IMR-90 (cell line): ENCODE results near the gene PTPRK. TPM values are rescaled to one million over a fixed set of nuclear protein-coding genes. Genes with fewer than 3 reads are reported as not detected.
A peak's percentile ranks its signal among the peaks of the same experiment; 100 is the strongest.

Experiments used
- ATAC-seq: fragments of 200-7000 bp; cut with Tn5 transposase; 2 replicates; pipeline ENCODE4 v1.9.1; 2020; ENCODE audit warnings: low read depth, mild to moderate bottlenecking, moderate library complexity
- BruUV-seq: library from RNA; stranded (reverse); fragments of 400-500 nt; replicated peaks from 2 replicates; lab custom pipeline; 2021; lab: Mats Ljungman, UMichigan
- CTCF ChIA-PET: fragments of 300-600 bp; formaldehyde crosslinking; extraction: SDS; loops from one replicate; lab custom pipeline; 2021; ENCODE audit warnings: antibody characterized with exemption; lab: Yijun Ruan, JAX
- POLR2A ChIA-PET: fragments of 300-600 bp; sonication (Branson Sonifier 250); formaldehyde crosslinking; loops from one replicate; lab custom pipeline; 2022; ENCODE audit warnings: antibody characterized with exemption; ENCODE audit not compliant: unreplicated experiment; lab: Charles Lee
- DNase-seq: peaks from one replicate; pipeline ENCODE4 v3.0.0; 2013
- H2AFZ ChIP-seq: replicated peaks from 2 replicates; pipeline ENCODE3; 2013; ENCODE audit warnings: low read length, mild to moderate bottlenecking; ENCODE audit not compliant: poor library complexity
- H2AK5ac ChIP-seq: 2 replicates; pipeline ENCODE4 v1.6.1; 2013; ENCODE audit warnings: low read depth, low read length, inconsistent platforms
- H2AK9ac ChIP-seq: replicated peaks from 2 replicates; pipeline ENCODE3; 2013; ENCODE audit warnings: mild to moderate bottlenecking, low read depth, low read length, moderate library complexity; ENCODE audit not compliant: poor library complexity
- H2BK120ac ChIP-seq: 2 replicates; pipeline ENCODE4 v1.6.1; 2013; ENCODE audit warnings: low read depth, low read length, inconsistent platforms
- H2BK15ac ChIP-seq: 3 replicates; pipeline ENCODE4 v1.6.1; 2013; ENCODE audit warnings: low read depth, low read length, inconsistent platforms
- H2BK20ac ChIP-seq: 2 replicates; pipeline ENCODE4 v1.6.1; 2013; ENCODE audit warnings: low read depth, mild to moderate bottlenecking, inconsistent platforms, low read length, moderate library complexity
- H2BK5ac ChIP-seq: 2 replicates; pipeline ENCODE4 v1.6.1; 2013; ENCODE audit warnings: mild to moderate bottlenecking, low read depth, low read length, inconsistent platforms; ENCODE audit not compliant: poor library complexity, severe bottlenecking
- H3K14ac ChIP-seq: replicated peaks from 2 replicates; pipeline ENCODE4 v1.6.1; 2013; ENCODE audit warnings: low read depth, low read length, inconsistent platforms
- H3K18ac ChIP-seq: 2 replicates; pipeline ENCODE4 v1.6.1; 2013; ENCODE audit warnings: low read depth, low read length, control low read depth
- H3K23ac ChIP-seq: 2 replicates; pipeline ENCODE4 v1.6.1; 2013; ENCODE audit warnings: low read depth, low read length, inconsistent platforms
- H3K27ac ChIP-seq: 2 replicates; pipeline ENCODE4 v1.5.1; 2013; ENCODE audit warnings: mild to moderate bottlenecking, control low read depth, low read length; ENCODE audit not compliant: insufficient read depth
- H3K27me3 ChIP-seq: 2 replicates; pipeline ENCODE4 v1.6.1; 2013; ENCODE audit warnings: low read length; ENCODE audit not compliant: control insufficient read depth, insufficient read depth
- H3K36me3 ChIP-seq: 2 replicates; pipeline ENCODE4 v1.6.1; 2013; ENCODE audit warnings: low read length, mixed read lengths; ENCODE audit not compliant: control insufficient read depth, insufficient read depth
- H3K4ac ChIP-seq: 2 replicates; pipeline ENCODE4 v1.6.1; 2013; ENCODE audit warnings: low read depth, low read length, inconsistent platforms
- H3K4me1 ChIP-seq: 2 replicates; pipeline ENCODE4 v1.6.1; 2013; ENCODE audit warnings: low read length, mixed read lengths; ENCODE audit not compliant: control insufficient read depth, insufficient read depth
- H3K4me2 ChIP-seq: 2 replicates; pipeline ENCODE4 v1.6.1; 2013; ENCODE audit warnings: low read depth, mild to moderate bottlenecking, control low read depth, low read length, moderate library complexity
- H3K4me3 ChIP-seq: 2 replicates; pipeline ENCODE4 v1.5.1; 2013; ENCODE audit warnings: low read depth, mild to moderate bottlenecking, control low read depth, low read length, moderate library complexity; ENCODE audit not compliant: insufficient read depth
- H3K56ac ChIP-seq: 2 replicates; pipeline ENCODE4 v1.6.1; 2013; ENCODE audit warnings: low read length, inconsistent platforms; ENCODE audit not compliant: insufficient read depth; ENCODE audit errors: extremely low read depth
- H3K79me1 ChIP-seq, 2 experiments: 2 replicates each; pipeline ENCODE4 v1.6.1; 2013; ENCODE audit warnings: low read length in 2 of 2, inconsistent platforms in 1 of 2, low read depth in 1 of 2
- H3K9ac ChIP-seq: 2 replicates; pipeline ENCODE4 v1.6.1; 2013; ENCODE audit warnings: low read depth, low read length, control low read depth
- H3K9me1 ChIP-seq: 2 replicates; pipeline ENCODE4 v1.6.1; 2013; ENCODE audit warnings: low read length, inconsistent platforms; ENCODE audit not compliant: insufficient read depth
- H3K9me3 ChIP-seq: 2 replicates; pipeline ENCODE4 v1.6.1; 2013; ENCODE audit warnings: low read length; ENCODE audit not compliant: control insufficient read depth, insufficient read depth
- H4K20me1 ChIP-seq: 2 replicates; pipeline ENCODE4 v1.6.1; 2013; ENCODE audit warnings: low read length, inconsistent platforms; ENCODE audit not compliant: insufficient read depth
- H4K5ac ChIP-seq: 2 replicates; pipeline ENCODE4 v1.6.1; 2013; ENCODE audit warnings: mild to moderate bottlenecking, low read depth, low read length, control low read depth
- H4K8ac ChIP-seq, 2 experiments: 2 replicates each; pipeline ENCODE4 v1.6.1; 2013; ENCODE audit warnings: low read depth in 2 of 2, low read length in 2 of 2, control low read depth in 1 of 2, inconsistent platforms in 1 of 2
- H4K91ac ChIP-seq: 2 replicates; pipeline ENCODE4 v1.6.1; 2013; ENCODE audit warnings: low read depth, low read length, inconsistent platforms; ENCODE audit not compliant: insufficient read depth
- BHLHE40 ChIP-seq: fragments of 150-350 bp; IDR thresholded peaks from 2 replicates; pipeline ENCODE4 v1.6.1; 2016; ENCODE audit warnings: mild to moderate bottlenecking, low read depth, low read length
- CEBPB ChIP-seq: IDR thresholded peaks from 2 replicates; pipeline ENCODE4 v1.6.1; 2012; ENCODE audit warnings: low read depth, low read length, improper control_type of control experiment
- CHD1 ChIP-seq: IDR thresholded peaks from 2 replicates; pipeline ENCODE4 v1.6.1; 2012; ENCODE audit warnings: low read depth, low read length, improper control_type of control experiment
- CTCF ChIP-seq: conservative IDR thresholded peaks from 2 replicates; pipeline ENCODE4 v1.5.1; 2012; ENCODE audit warnings: mild to moderate bottlenecking, low read depth, low read length, improper control_type of control experiment
- ELK1 ChIP-seq: fragments of 150-350 bp; IDR thresholded peaks from 2 replicates; pipeline ENCODE4 v1.6.1; 2016; ENCODE audit warnings: low read depth, mild to moderate bottlenecking, low read length, moderate library complexity, borderline replicate concordance
- FOS ChIP-seq: fragments of 150-350 bp; IDR thresholded peaks from 2 replicates; pipeline ENCODE4 v1.6.1; 2016; ENCODE audit warnings: low read depth, low read length
- MAFK ChIP-seq: IDR thresholded peaks from 2 replicates; pipeline ENCODE4 v1.6.1; 2012; ENCODE audit warnings: low read depth, low read length, improper control_type of control experiment
- MAZ ChIP-seq: IDR thresholded peaks from 2 replicates; pipeline ENCODE4 v1.6.1; 2012; ENCODE audit warnings: low read depth, mild to moderate bottlenecking, low read length, improper control_type of control experiment, moderate library complexity, borderline replicate concordance
- MXI1 ChIP-seq: IDR thresholded peaks from 2 replicates; pipeline ENCODE4 v1.6.1; 2012; ENCODE audit warnings: low read depth, mild to moderate bottlenecking, low read length, moderate library complexity, borderline replicate concordance
- NFE2L2 ChIP-seq: fragments of 150-350 bp; IDR thresholded peaks from 2 replicates; pipeline ENCODE4 v1.6.1; 2016; ENCODE audit warnings: low read depth, mild to moderate bottlenecking, low read length
- POLR2A ChIP-seq: IDR thresholded peaks from 2 replicates; pipeline ENCODE4 v1.6.1; 2012; ENCODE audit warnings: mild to moderate bottlenecking, low read depth, low read length
- RAD21 ChIP-seq: IDR thresholded peaks from 2 replicates; pipeline ENCODE4 v1.6.1; 2012; ENCODE audit warnings: low read length, improper control_type of control experiment
- RCOR1 ChIP-seq: IDR thresholded peaks from 2 replicates; pipeline ENCODE4 v1.6.1; 2012; ENCODE audit warnings: mild to moderate bottlenecking, low read length, improper control_type of control experiment; ENCODE audit not compliant: insufficient replicate concordance
- RFX5 ChIP-seq: IDR thresholded peaks from 2 replicates; pipeline ENCODE4 v1.8.0; 2012; ENCODE audit warnings: low read depth, mild to moderate bottlenecking, low read length, moderate library complexity
- SMC3 ChIP-seq: fragments of 150-350 bp; IDR thresholded peaks from 2 replicates; pipeline ENCODE4 v1.6.1; 2016; ENCODE audit warnings: low read depth, mild to moderate bottlenecking, antibody characterized with exemption, low read length, moderate library complexity
- USF2 ChIP-seq: fragments of 150-350 bp; IDR thresholded peaks from 2 replicates; pipeline ENCODE4 v1.6.1; 2017; ENCODE audit warnings: mild to moderate bottlenecking, antibody characterized with exemption, low read length, low read depth
- WGBS, 2 experiments: methylation state at CpG; one replicate each; pipeline versions ENCODE4 v1.1.5 to v1.1.7; 2013; ENCODE audit warnings: missing lambda C conversion rate in 2 of 2; ENCODE audit not compliant: insufficient read length in 1 of 2; ENCODE audit errors: extremely low coverage in 2 of 2; 5-methylcytosine and 5-hydroxymethylcytosine counted together
- dilution Hi-C: fragments of 300-500 bp; cut with HindIII; formaldehyde crosslinking; loops from one replicate; pipeline ENCODE4 v1.14.3; 2018; ENCODE audit warnings: low sequenced_read_pairs; ENCODE audit not compliant: unreplicated experiment
- in situ Hi-C: fragments of 300-500 bp; cut with MboI; formaldehyde crosslinking; loops from 3 replicates; pipeline ENCODE4 v1.14.3; 2019; ENCODE audit warnings: low sequenced_read_pairs, inconsistent platforms, mixed read lengths
- intact Hi-C: fragments of 100-400 bp; cut with micrococcal nuclease; formaldehyde crosslinking; loops from 2 replicates; pipeline ENCODE4 v1.10.0; 2022
- polyA plus RNA-seq, 3 experiments: library from polyadenylated mRNA; depleted of rRNA; stranded (reverse); fragments of >200 nt; gene quantifications; 2 replicates each; pipeline ENCODE4 v1.2.3, GENCODE V29; 2012; ENCODE audit warnings: low replicate concordance in 1 of 3
- total RNA-seq: library from RNA; depleted of rRNA; stranded (reverse); fragments of >200 nt; gene quantifications from 2 replicates; pipeline ENCODE4 v1.2.3, GENCODE V29; 2012

The PTPRK gene
- total and polyA plus RNA-seq, 2 of the 4 experiments (the other 2 are of a cell fraction), result 18.0 to 80.8 TPM

DNA sequence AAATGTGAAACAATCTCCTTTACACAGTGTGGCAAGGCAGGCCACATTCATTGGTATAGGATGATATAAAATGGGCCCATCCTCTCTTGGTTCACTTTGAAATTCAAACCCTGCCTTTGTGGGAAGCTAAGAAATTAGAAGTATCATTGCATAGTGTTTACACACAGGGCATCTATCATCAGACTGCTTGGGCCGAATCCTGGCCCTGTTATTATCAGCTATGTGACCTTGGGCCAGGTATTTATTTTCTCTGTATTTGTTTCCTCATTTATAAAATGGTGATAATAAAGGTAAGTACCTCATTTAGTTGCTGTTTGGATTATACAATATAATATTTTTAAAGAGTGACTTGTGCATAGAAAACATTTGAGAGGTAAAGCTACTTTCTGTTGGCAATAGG, 45.5 kb downstream of the PTPRK start:
- Histone ChIP-seq H4K20me1 (peaks cover 18% of the 10 kb centered on the region; the same call in 1 of the 2 replicates), H3K14ac (0 out of 2 replicates have a peak overlapping the region, but pooled peaks have one; percentile 17), H2BK120ac (no peak overlapping the region), H3K4me3 (no peak overlapping the region), H3K4me2 (no peak overlapping the region; the same call in 1 of the 2 replicates), H2AK5ac (no peak overlapping the region), H3K9me3 (no peaks in the 10 kb centered on the region), H3K9ac (no peak overlapping the region), H2AK9ac (no peak overlapping the region), H3K18ac (no peak overlapping the region), H3K79me1 (peaks cover 21 to 59% of the 10 kb centered on the region in 2 experiments), H3K4ac (no peak overlapping the region), H2BK5ac (no peak overlapping the region), H3K23ac (0 out of 2 replicates have a peak overlapping the region, but pooled peaks have one; percentile 0), H3K56ac (no peak overlapping the region), H4K91ac (no peak overlapping the region), H2BK20ac (no peak overlapping the region), H2AFZ (no peak overlapping the region), H3K27me3 (no peaks in the 10 kb centered on the region), H3K36me3 (no peaks in the 10 kb centered on the region), H2BK15ac (no peak overlapping the region), H4K8ac (no peak overlapping the region), H4K5ac (no peak overlapping the region), H3K4me1 (peaks cover 3% of the 10 kb centered on the region; the same call in 1 of the 2 replicates), H3K9me1 (peaks cover 5% of the 10 kb centered on the region; the same call in 1 of the 2 replicates), H3K27ac (no peak overlapping the region)
- ChIA-PET CTCF (interaction anchor here (0.6 to 0.7 kb wide), 2 partner anchors 342 to 616 kb away, joined by 3 to 4 read pairs; no protein-coding TSS in a partner anchor), POLR2A (no interaction called here)
- no peak for DNase-seq
- no CpG with 5 or more reads among the region's 1 CpG for WGBS, 2 experiments
- intact Hi-C loops, result no loop called here
- TF ChIP-seq ELK1, result no peak
- no peak for TF ChIP-seq NFE2L2
- TF ChIP-seq MAZ, result no peak
- no peak for TF ChIP-seq MAFK
- TF ChIP-seq POLR2A, result no peak
- TF ChIP-seq MXI1, result no peak
- TF ChIP-seq BHLHE40, result no peak
- no peak for TF ChIP-seq RCOR1
- no peak for TF ChIP-seq CTCF
- TF ChIP-seq FOS, result no peak
- TF ChIP-seq CHD1, result no peak
- no peak for TF ChIP-seq RAD21
- TF ChIP-seq RFX5, result no peak
- no peak for TF ChIP-seq CEBPB
- TF ChIP-seq USF2, result no peak
- no peak for TF ChIP-seq SMC3
- ATAC-seq, result no peak
- no TSS peak for BruUV-seq
- dilution Hi-C loops, result no loop called here
- in situ Hi-C loops, result no loop called here
